Gastrocnemius medialis (tissue), 4 donors: ENCODE data around the gene SGIP1.

Experiments
- POLR2A ChIP-seq, 2 donors: fragments of 450-650 bp; IDR thresholded peaks; one replicate each; pipeline ENCODE4 v1.6.1; 2017; ENCODE audit warnings: antibody characterized with exemption in 2 of 2, mild to moderate bottlenecking in 2 of 2, moderate library complexity in 2 of 2
- TF ChIP-seq, protein P1 (sequence below), 5 experiments: fragments of 450-650 bp in 3 of 5; fragments of 200-600 bp in 2 of 5; sonication (generic) in 2 of 5; IDR thresholded peaks in 4 of 5; conservative IDR thresholded peaks in 1 of 5; 1 replicate in 4 of 5; 2 replicates in 1 of 5; pipeline ENCODE4 v1.5.1; 2016 to 2019; ENCODE audit warnings: antibody characterized with exemption in 5 of 5, mild to moderate bottlenecking in 3 of 5, moderate library complexity in 3 of 5

DNA sequence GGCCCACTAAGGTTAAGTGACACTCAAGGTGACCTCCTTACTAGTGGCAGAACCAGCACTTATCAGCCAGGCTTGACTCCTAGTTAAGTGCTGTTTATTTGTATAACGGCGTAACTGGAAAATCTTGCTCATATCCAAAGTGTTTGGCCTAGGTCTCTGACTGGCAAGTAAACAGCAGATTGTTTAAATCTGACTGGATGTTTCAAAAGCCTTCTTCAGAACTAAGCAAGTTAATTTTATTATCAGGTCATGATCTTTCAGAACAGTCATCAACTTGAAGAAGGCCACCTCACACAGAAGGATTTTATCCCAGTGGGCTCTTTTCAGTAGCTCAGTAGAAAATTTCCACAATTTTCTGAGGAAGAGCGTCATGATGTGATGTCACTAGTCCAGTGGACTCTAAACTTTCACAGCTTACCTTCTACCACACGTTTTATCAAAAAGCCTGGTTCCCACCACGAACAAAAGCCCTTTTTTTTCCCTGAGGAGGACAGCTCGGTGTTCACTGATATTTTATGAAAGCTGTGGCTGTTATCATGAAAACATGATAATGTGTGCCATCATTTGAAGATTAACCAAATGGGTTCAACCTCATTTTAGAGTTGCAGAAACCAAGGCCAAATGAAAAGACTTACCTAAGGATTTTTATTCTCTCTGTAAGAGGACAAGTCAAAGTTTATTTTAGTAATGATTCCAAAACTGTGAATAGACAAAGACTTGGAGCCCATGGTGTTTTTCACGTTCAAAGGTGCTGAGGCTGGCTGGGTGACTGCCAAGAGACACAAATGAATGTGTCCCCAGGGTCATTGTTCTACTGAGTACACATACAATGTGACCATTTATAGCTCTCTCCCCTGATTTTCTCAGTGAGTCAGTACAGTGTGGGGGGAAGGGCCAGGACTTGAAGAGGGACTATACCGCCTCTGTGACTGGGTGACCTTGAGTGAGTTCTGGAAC, 9.1 kb downstream of the SGIP1 start:
- TF ChIP-seq, protein P1, sequence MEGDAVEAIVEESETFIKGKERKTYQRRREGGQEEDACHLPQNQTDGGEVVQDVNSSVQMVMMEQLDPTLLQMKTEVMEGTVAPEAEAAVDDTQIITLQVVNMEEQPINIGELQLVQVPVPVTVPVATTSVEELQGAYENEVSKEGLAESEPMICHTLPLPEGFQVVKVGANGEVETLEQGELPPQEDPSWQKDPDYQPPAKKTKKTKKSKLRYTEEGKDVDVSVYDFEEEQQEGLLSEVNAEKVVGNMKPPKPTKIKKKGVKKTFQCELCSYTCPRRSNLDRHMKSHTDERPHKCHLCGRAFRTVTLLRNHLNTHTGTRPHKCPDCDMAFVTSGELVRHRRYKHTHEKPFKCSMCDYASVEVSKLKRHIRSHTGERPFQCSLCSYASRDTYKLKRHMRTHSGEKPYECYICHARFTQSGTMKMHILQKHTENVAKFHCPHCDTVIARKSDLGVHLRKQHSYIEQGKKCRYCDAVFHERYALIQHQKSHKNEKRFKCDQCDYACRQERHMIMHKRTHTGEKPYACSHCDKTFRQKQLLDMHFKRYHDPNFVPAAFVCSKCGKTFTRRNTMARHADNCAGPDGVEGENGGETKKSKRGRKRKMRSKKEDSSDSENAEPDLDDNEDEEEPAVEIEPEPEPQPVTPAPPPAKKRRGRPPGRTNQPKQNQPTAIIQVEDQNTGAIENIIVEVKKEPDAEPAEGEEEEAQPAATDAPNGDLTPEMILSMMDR (IDR thresholded peaks at IDR 0.05 in 4 of 5, conservative IDR thresholded peaks at IDR 0.05 in 1 of 5) = no peak
- no peak for TF ChIP-seq POLR2A (IDR thresholded peaks at IDR 0.05)
